T-helper 22 cell (primary cell): Measurements from ENCODE around the gene OSBPL9.
"Not testable (repeated sequence)": the region's sequence is repeated elsewhere in the genome, so short reads cannot be mapped to it uniquely, and the experiment has no call there.

ENCODE experiments used
- DNase-seq: peaks from one replicate; pipeline ENCODE4 v3.0.0-alpha.2; 2020; ENCODE audit warnings: low read depth

The OSBPL9 gene

DNA sequence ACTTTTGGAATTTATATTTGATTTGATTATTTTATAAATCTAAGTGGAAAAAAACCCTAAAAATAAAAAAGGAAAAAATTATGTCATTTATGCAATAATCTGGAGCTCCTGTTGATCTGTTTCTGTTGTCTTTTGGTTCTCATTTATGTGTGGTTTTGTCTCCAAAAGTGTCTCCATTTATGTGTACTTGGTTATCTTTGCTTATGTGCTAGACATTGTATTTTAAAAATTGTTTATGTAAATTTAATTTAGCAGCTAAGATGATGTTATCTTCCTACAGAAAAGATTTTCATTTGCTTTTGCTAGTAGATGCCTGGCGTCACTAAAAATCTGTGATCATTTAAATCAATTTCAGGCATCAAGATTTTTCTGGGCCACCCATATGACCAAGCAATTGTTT is 95.7 kb downstream of the OSBPL9 start:
- DNase-seq = no peak

DNA sequence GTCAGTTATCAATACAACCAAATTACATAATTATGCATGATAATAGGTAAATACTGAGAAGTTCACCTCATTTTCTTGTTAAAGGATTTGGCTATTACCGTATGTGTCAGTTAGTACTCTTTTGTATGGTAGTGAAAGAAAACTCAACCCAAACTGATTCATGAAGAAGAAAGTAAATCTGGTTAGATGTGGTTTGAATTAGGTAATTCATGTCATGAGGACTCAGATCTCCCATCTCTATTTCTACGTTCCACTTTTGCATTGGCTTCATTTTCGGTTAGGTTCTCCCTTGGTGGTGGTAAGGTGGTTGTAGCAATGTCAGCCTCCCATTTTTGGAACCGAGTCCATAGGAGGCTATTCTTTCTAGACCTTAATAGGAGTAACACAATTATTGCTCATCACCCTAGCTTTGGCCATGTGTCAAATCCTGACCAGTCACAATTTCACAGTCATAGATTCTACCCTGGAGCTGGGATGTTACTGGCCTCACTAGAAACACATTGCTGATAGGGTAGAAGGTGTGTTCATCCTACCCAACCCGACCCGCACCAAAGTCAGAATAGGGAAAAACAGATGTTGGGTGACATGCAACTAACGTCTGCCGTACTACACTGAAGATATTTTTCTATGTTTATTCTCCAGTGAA is 97.6 kb downstream of the OSBPL9 start:
- DNase-seq = no peak

DNA sequence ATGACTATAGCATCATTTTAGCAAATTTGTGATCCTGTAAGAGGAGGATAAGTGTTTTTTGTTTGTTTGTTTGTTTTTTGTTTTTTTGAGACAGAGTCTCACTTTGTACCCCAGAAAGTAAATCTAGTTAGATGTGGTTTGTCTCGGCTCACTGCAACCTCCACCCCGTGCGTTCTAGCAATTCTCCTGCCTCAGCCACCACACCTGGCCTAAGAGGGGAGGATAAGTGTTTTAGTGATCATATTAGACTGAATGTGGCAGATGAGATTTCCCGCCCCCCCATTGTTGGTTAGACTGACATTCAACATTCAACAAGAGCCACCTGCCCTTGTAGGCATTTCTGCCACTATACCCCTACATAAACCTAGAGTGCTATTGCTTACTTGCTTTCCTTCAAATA is 98.5 kb downstream of the OSBPL9 start:
- DNase-seq = no peak

DNA sequence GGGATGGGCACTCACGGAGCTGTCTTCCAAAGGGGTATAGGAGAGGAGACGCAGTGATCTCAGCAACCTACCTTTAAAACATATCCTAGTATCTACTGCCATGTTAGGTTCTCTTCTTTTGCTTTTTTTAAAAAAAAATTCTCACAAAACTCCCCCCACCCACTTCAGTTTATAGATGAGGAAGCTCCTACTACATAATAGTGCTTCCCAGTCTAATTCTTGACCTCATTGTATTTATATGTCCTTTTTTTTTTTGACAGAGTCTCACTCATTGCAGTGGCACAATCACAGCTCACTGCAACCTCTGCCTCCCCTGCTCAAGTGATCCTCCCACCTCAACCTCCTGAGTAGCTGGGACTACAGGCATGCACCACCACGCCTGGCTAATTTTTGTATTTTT is 99.9 kb downstream of the OSBPL9 start:
- no peak for DNase-seq

DNA sequence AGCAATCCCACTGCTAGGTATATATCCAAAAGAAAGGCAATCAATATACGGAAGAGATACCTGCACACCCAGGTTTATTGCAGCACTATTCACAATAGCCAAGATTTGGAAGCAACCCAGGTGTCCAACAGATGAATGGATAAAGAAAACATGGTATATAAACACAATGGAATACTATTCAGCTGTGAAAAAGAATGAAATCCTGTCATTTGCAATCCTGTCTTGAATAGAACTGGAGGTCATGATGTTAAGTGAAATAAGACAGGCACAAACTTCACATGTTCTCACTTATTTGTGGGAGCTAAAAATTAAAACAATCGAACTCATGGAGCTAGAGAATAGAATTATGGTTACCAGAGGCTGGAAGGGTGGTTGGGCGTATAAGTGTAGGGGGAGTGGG is 101.0 kb downstream of the OSBPL9 start:
- no peak for DNase-seq

DNA sequence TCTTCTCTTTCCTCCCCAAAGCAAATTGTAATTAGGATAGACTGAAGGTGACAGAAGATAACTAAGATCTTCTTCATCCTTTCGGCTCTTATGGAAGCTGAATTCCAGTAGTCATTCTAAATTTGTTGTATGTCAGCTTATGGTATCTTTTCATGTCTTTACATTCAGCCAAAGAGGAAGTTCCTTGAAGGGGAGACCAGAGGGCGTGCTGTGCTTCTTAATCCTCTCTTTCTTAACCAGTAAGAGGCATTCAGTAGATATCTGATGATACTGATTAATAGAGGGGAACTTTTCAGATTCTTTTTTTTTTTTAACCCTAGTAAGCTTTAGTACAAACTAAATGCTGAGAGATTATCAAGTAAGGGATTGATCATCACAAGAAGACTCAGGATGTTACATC is 102.3 kb downstream of the OSBPL9 start:
- DNase-seq = no peak

DNA sequence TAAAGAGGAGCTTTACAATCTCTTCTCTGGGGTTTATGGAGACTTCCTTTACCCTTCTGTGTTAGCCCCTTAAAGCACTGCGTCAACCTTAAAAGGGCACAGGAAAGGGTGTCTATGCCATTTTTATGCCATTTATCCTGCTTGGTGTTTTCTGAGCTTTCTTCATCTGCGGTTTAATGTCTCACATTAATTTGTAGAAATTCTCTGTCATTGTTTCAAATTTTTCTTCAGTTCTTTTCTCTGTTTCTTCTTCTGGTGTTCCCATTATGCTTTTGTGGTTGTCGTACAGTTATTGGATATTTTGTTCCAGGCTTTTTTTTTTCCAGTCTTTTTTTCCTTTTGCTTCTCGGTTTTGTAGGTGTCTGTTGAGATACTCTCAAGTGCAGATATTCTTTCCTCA is 107.9 kb downstream of the OSBPL9 start:
- DNase-seq = no peak

DNA sequence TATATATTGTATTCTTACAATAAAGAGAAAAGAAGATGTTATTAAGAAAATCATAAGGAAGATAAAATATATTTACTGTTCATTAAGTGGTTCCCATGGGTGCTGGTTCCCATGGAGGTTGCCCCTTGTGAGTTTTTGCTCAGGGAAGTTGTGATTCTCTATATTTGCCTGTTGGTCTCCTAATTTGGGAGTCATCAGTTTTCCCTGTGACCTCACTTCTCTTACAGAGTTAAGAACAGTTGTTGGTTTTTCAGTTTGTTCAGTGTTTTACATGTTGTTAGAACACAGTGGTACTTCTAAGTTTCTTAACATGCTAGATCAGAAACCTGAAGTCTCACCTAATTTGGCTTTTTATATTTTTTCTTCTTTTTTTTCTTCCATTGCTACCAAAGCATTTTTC is 109.2 kb downstream of the OSBPL9 start:
- DNase-seq = no peak

DNA sequence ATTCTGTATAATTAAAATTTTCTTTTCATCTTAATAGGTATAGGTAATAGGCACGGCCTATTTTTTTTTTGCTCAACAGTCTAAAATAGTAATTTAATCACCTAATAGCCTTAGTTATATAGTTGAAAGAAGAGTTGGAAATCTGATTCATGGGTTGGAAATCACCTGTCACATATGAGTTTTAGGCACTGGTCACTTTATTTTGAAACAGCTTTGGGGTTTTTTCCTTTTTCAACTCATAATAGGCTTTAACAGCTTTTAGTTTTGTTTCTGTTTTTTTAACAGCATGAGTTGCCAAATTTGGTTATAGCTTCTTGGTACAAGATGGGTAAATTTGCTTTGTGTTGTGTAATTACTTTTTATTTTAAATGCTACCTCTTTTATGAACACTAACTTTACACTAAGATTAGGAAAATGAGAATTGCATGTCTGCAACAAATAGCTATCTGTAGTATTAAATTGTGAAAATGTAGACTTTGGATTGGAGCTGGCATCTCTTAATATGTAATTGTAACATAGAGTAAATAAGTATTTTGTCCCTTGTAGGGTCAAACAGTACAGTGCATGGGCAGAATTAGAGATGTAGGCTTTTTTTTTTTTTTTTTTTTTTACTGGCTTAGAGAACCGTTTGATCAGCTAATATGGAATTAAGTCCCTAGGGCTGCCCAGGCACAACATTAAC is 109.8 kb downstream of the OSBPL9 start:
- DNase-seq = no peak

DNA sequence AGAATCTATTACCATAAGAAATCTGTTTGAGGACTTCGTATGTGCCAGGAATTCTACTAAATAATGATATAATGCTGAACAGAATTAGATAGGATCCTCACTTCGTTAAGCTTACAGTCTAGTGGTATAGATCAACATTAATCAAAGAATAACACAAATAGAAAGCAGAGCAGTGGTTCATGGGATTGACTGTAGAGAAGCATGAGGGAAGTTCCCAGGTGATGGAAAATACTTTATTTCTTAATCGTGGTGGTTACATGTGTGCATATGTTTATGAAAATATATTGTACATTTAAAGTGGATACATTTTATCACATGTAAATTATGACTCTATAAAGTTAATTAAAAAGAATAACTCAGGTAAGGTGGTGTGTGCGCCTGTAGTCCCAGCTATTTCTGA is 110.5 kb downstream of the OSBPL9 start:
- DNase-seq = no peak

DNA sequence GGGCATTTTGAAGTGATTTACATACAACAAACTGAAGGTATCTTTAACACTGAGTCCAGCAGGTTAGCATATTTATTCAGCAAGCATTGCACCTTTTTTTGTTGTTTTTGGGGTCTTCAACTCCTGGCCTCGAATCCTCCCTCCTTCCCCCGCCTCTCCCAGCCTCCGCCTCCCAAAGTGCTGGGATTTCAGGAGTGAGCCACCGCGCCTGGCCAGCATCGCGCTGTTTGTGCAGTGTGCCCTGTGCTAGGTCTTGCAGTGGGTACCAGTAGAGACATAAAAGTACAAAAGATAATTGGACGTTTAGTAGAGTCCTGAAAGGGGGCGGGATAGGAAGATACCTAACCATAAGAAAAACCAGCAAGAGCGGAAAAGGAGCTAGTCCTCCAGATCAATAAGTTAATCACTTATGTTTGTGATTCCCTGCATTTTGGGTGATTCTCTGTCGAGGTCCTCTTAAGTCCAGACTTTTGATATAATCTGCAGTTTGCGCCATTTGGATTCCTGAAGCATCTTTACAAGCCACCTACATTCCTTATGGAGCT is 111.8 kb downstream of the OSBPL9 start:
- no peak for DNase-seq

DNA sequence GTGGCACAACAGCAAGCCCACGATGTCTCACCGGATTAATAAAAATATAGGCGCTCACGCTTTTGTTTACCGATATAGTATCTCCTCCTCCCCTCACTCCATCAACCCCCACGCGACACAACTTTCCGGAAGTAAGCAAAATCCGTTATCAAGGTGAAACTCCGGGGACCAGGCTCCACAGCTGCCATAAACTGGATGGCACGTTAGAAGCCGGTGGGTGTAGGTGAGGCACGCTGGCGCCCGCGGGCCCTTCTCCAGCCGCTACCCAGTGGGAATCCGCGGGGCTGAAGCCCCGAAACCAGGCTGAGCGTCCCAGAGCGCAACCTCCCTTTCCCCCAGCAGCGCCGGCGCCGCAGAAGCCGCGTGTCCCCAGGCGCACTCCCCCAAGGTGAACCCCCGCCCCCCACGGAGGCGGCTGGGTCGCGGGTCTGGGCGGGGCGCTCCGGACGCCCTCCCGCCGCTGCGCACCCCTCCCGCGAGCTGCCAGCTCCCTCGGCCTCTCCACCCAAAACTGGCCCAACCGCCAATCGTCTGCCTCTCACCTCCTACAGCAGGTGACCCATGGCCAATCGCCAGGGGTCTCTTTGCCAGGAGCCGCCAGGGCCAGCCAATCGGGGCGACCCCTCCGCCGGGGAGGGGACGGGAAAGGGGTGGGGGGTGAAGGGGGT is 112.4 kb downstream of the OSBPL9 start:
- DNase-seq = peak; percentile 93

DNA sequence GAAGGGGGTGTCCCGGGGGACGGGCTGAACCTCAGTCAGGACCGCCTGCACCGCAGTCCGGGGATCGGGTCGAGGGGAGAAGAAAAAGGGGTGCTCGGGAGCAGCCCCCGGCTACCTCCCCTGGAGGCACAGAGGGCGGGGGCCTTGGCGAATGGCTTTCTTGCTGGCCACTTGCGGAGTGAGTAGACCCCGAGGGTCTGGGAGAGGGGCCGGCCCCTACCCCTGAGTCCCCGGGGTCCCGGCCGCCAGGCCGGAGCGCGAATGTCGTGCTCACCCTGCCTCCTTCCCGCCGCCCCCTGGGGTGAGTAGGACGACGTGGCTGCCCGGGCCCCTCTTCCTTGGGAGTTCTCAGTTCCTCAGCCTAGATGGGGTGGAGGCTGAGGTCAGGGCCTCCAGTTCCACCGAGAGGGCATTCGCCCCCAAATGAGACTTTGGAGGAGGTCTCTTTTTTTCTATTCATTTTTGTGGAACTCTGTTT is 113.0 kb downstream of the OSBPL9 start:
- DNase-seq = no peak

DNA sequence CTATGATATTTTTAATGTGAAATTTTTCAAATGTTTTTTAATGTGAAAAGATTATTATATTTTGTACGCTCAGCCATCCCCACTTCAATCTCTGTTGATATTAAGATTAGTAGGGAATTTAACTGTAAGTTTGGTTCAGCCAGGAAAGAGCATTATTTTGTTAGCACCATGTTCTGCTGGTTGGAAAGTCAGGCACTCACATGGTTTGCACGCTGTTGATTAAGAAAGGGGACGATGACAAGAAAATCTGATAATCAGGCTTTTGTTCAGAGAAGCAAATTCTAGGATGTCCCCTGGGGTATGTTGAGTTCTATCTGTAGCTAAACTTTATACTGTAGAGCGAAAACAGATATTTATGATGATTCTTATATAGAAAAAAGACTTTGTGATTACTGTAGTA is 115.1 kb downstream of the OSBPL9 start:
- DNase-seq = no peak

DNA sequence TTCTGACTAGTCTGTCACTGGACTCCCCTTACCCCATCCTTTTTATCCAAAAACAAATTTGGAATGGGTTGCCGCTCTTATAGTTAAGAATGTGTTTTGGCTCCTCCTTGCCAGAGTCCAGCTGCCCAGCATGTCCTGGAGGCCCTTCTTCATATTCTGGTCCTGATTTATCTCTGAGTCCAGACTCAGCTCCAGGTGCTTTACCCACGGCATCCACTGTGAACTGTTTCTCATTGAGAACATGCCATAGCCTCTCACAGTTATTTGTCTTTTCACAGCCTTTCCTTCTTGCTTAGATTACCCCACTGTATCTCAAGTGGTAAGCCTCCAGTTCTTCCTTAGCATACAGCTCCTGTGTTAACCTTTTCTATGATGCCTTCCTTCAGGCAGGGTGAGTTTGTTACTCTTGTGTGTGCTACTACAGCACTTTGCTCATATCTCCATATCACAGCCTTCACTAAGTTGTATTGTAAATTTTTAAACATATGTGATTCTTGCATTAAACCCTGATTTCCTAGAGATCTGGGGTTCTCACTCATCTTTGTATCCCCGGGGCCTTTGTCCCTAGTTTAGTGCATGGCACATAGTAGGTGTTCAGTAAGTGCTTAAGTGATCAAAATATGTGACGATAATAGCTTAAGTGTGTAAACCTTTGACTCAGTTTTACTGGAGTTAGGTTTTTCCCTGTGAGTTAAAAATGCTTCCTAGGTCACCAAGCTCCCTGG is 116.0 kb downstream of the OSBPL9 start:
- no peak for DNase-seq

DNA sequence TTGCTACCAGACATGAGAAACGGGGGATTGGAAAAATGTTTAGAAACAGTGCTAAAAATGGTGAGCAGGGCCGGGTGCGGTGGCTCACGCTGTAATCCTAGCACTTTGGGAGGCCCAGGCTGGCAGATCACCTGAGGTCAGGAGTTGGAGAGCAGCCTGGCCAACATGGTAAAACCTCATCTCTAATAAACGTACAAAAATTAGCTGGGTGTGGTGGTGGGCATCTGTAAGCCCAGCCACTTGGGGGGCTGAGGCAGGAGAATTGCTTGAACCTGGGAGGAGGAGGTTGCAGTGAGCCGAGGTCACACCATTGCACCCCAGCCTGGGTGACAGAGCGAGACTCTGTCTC is 116.5 kb downstream of the OSBPL9 start:
- not testable (repeated sequence) for DNase-seq

DNA sequence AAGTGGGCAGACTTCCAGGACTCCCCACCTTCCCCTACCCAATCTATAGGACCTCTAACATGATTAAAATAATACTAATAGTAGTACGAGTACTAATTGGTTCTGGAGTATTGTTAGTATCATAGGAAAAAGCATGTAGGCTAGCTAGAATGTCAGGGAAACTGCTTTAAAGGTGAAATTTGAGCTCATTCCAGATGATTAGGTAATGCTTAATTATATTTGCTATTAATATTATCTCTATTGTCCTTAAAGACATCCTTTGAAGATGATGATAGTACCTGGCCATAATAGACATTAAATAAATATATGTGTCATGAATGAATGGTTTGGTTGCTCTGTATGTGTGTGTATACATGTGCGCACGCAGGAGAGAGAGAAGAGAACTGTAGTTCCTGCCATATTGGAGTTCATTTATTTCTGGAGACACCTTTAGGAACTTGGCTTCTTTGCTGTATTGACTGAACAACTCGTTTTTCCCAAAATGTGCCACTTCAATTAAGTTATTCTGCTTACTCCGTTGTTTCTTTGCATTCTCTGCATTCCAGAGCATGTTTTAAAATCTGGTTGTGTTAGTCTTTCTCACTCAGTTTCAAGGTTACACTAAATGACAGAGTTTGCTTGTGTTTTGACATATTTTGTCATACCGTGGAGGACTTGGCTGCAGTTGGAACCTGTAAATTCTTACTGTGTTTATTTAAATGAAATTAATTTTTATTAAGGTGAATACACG is 117.1 kb downstream of the OSBPL9 start:
- no peak for DNase-seq

DNA sequence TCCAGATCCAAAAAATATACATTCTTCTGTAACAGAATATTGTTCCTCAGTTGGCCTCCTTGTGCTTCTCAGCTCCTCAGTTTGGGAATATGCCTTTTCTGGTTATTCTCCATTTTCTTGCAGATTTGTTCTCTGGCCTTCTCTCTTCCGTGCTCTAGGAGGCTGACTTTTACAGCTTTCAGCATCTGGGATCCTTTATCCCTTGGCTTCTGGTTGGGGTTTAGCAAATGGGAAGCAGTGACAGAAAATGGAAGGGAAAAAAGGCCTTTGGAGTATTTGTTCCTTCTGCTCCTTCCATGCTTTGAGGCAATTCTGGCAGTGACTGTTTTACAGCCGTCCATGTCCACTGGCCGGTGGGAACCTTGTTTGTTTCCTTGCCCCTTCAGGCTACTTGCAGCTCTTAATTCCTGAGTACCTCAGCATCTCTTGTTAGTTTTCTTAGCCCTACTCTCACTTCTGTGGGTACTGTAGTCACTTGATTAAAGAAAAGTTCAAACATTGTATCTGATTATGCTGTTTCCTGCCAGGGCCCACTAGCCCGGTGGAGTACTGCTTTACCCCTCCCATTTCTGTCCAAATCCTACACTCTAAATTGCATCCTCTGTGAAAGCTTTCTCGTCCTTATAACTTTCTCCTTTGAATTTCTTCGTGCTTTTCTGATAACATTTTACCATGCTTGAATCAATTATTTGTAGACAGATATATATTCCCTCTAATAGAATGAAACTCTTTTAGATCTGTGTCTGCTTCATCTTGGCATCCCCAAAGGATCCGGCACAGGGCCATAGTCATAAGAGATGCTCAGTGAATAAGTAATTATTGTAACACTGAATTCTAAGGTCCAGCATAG is 118.2 kb downstream of the OSBPL9 start:
- DNase-seq = no peak

DNA sequence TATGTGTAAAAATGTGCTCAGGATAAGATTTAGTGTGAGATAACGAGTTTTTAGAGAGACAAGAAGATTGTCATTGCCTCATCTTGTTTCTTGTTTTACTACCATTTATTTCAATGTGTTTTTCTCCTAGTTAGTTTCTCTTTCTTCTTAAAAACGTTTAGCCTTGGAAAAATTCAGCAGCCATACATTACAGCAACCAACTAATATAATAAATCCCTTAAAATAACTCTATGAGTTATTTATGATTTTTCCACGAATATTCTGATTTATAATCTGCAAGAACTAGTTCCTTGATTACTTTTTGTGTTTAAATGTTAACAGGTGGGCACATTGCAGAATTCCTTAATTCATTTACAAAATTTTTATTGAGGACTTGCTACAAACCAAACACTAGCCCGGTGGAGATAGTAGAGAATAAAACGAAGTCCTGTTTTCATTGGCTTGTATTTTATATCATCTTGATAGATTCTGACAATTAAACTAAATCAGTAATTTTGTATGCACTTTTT is 118.9 kb downstream of the OSBPL9 start:
- no peak for DNase-seq

DNA sequence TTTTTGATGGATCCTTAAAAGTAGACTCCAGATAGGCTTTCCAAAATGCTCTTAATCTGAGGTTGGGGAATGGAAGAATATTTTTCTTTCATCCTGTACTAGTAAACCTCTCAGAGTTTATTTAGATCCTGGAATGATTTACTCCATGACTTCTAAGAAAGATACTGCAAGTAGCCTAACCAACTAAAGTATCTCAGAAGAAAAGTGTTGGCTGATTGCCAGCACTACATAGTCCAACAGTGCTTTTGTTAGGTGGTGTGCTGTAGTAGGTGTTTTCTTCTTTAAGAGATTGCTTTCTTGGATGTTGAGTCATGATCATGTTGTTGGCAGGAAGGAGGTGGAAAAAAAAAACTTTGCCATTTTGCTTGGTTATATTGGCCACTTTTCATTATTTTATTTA is 119.8 kb downstream of the OSBPL9 start:
- DNase-seq = no peak

DNA sequence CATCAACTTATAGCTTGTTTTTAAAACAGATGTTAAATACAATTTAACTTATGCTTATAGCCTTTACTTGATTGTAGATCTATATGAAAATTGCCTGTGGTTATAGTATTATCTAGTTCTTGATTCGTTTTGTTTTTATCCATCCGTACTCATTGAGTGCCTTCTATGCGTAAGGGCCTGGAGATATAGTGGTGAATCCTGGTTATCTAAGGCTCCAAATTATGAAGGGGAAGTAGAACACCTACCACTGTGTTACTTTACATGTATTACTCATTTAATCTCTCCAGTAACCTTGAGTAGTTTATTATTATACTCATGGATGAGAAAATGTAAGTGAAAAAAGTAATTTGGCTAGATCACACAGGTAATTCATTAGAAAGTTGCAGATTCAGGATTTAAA is 121.8 kb downstream of the OSBPL9 start:
- no peak for DNase-seq
